PC-3 (cell line): ENCODE data around the gene CCNI2.

Source experiments
- EZH2 ChIP-seq: fragments of 300-600 bp; sonication (generic); IDR thresholded peaks from one replicate; pipeline ENCODE4 v1.6.1; 2017; ENCODE audit warnings: antibody characterized with exemption, mild to moderate bottlenecking, low read length; ENCODE audit not compliant: unreplicated experiment
- EZH2phosphoT487 ChIP-seq: fragments of 300-600 bp; sonication (generic); IDR thresholded peaks from 2 replicates; pipeline ENCODE4 v1.6.1; 2018; ENCODE audit warnings: mild to moderate bottlenecking, antibody characterized with exemption, low read length, borderline replicate concordance
- TF ChIP-seq, protein P1 (sequence below): fragments of 300-600 bp; sonication (generic); conservative IDR thresholded peaks from 2 replicates; pipeline ENCODE4 v1.5.1; 2017; ENCODE audit warnings: antibody characterized with exemption, low read depth, mild to moderate bottlenecking, low read length

DNA sequence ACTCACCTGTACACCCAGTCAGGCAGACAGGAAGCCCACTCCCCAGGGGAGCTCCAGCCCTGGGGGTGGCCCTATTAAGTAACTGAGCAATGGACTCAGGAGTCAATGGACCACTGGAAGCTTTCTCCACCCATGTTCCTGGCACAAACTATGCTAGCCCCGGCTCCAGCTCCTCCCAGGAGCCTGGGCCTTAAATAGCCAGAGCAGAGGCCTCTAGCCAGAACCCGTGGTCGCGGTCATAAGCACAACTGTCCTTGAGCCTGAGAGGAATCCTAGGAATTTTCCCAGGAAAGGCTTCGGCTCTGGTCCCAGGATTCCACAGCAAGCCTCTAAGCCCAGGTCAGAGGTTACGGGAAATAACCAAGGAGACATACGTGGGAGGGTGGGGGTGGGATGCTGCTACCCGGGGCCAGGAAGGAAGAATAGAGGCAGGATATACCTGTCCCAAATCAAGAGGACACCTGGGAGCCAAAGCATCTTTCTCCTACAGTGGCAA is 24.3 kb downstream of the CCNI2 start:
- TF ChIP-seq, protein P1, sequence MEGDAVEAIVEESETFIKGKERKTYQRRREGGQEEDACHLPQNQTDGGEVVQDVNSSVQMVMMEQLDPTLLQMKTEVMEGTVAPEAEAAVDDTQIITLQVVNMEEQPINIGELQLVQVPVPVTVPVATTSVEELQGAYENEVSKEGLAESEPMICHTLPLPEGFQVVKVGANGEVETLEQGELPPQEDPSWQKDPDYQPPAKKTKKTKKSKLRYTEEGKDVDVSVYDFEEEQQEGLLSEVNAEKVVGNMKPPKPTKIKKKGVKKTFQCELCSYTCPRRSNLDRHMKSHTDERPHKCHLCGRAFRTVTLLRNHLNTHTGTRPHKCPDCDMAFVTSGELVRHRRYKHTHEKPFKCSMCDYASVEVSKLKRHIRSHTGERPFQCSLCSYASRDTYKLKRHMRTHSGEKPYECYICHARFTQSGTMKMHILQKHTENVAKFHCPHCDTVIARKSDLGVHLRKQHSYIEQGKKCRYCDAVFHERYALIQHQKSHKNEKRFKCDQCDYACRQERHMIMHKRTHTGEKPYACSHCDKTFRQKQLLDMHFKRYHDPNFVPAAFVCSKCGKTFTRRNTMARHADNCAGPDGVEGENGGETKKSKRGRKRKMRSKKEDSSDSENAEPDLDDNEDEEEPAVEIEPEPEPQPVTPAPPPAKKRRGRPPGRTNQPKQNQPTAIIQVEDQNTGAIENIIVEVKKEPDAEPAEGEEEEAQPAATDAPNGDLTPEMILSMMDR = no peak
- TF ChIP-seq EZH2phosphoT487 (no peak), EZH2 (no peak)
